Activated CD8-positive, alpha-beta memory T cell treated with anti-CD3 and anti-CD28 coated beads for 1 hour (primary cell): ENCODE measurements around the gene NHLRC4.
"Not testable (repeated sequence)": the region's sequence is repeated elsewhere in the genome, so short reads cannot be mapped to it uniquely, and the experiment has no call there.

Experiments
- DNase-seq, 2 donors: peaks; one replicate each; pipeline ENCODE4 v3.0.0-alpha.2; 2020; ENCODE audit warnings: low read depth in 1 of 2; ENCODE audit errors: extremely low read depth in 1 of 2

Gene NHLRC4

DNA sequence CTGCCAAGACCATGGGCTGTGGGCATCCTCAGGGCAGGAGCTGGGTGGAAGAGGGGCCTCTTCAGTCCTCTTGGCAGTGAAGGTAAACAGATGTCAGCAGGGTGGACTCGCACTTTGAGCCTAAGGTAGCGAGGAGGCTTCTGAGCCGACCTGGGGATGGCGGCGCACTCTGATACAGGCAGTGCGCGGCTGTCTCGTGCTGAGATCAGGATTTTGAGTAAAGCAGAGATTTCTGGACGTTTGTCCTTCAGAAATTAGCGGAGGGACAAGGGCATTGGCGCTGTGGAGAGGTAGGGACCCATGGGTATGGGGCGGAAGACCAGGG is 29.9 kb downstream of the NHLRC4 start:
- DNase-seq = no peak

GRCh38 chr16:597655-598054 is 30.9 kb downstream of the NHLRC4 start:
- DNase-seq = not testable (repeated sequence)

DNA sequence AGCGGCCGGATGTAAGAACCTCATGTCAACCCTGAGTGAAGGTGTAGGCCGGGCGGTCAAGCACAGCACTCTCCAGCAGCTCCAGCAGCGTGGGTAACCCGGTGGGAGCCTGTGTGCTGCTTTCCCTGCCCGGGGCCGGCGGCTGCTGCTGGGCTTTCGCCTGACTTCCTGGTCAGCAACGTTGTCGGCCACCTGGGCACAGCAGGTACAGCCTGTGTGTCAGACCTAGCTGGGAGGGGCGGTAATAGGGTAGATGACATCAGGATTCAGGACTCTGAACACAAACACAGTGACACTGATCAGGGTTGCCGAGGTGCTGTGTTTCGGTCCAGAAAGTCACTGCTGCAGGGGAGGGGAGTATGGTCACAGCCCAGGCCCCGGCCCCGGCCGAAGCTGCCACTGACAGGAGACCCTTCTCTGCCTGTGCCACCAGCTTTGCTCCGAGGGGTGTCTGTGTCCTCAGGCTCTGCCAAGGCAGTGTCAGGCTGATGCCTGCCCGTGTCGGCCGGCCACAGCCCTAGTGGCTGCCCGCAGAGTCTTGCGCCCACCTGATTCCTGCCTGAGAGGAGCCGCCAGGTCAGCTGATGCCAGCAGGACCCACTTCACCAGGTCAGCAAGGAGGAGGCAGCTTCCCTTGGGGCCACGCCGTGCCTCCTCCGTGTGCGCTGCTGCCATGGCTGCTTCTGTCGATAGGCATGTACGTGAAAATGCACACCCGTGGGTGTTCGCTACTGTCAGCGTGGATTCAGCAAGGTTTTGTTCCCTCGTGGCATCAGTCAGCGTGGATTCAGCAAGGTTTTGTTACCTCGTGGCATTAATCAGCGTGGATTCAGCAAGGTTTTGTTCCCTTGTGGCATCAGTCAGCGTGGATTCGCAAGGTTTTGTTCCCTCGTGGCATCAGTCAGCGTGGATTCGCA is 32.3 kb downstream of the NHLRC4 start:
- no peak for DNase-seq

GRCh38 chr16:600781-601180 is 34.0 kb downstream of the NHLRC4 start:
- DNase-seq = no peak

DNA sequence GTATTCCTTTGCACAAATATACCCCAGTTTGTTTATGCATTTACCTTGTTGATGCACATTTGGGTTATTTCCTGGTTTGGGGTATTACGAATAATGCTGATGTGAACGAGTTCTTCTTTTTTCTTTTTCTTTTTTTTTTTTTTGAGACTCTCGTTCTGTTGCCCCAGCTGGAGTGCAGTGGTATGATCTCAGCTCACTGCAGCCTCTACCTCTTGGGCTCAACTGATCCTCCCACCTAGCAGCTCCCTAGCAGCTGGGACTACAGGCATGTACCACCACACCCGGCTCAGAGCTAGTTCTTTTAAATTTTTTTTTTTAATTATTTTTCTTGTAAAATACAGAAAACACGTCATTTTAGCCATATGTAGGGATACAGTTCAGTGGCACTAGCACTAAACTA is 37.1 kb downstream of the NHLRC4 start:
- DNase-seq = no peak

- no peak for DNase-seq
These were observed 40.0 kb downstream of the NHLRC4 start for GRCh38 chr16:606656-607307.

DNA sequence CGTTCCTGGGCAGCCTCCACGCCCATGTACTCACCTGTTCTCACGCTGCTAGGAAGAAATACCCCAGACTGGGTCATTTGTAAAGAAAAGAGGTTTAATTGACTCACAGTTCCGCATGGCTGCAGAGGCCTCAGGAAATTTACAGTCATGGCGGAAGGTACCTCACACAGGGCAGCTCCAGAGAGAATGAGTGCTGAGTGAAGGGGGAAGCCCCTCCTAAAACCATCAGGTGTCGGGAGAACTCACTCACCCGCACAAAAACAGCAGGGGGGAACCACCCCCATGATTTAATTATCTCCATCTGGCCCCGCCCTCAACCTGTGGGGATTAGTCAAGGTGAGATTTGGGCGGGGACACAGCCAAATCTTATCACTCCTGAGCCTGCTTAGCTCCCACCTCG is 41.2 kb downstream of the NHLRC4 start:
- DNase-seq = no peak

GRCh38 chr16:609316-609715 is 42.5 kb downstream of the NHLRC4 start:
- DNase-seq = no peak

- no peak for DNase-seq
These were observed 43.2 kb downstream of the NHLRC4 start for GRCh38 chr16:609984-610383.

GRCh38 chr16:610513-611381 is 43.9 kb downstream of the NHLRC4 start:
- DNase-seq = peak in 1 of 2 donors; percentile 35

- no peak for DNase-seq
These were observed 48.3 kb downstream of the NHLRC4 start for GRCh38 chr16:615122-615521.

- no peak for DNase-seq
These were observed 50.2 kb downstream of the NHLRC4 start for GRCh38 chr16:616733-617586.

- no peak for DNase-seq
These were observed 51.0 kb downstream of the NHLRC4 start for GRCh38 chr16:617855-618254.
